Astrocyte of the spinal cord (primary cell): ENCODE measurements around the gene FBL.

Experiments used
- DNase-seq: peaks from one replicate; pipeline ENCODE4 v3.0.0; 2011; ENCODE audit warnings: low read depth, low spot score
- H3K4me3 ChIP-seq: 2 replicates; pipeline ENCODE4 v1.5.1; 2011; ENCODE audit warnings: low read depth, mild to moderate bottlenecking, low read length, moderate library complexity
- CTCF ChIP-seq: IDR thresholded peaks from 2 replicates; pipeline ENCODE4 v1.5.1; 2012; ENCODE audit warnings: low read depth, mild to moderate bottlenecking, low read length, inconsistent platforms
- in situ Hi-C: cut with HindIII; loops from 2 replicates; pipeline ENCODE4 v1.10.0; 2017; ENCODE audit warnings: low sequenced_read_pairs

FBL gene

GRCh38 chr19:39829702-39830275 is 16.4 kb downstream of the FBL start:
- in situ Hi-C loops = no loop called here
- TF ChIP-seq CTCF = no peak
- no peak overlapping the region for H3K4me3 ChIP-seq
- no peak for DNase-seq

- in situ Hi-C loops = no loop called here
- no peak for TF ChIP-seq CTCF
- H3K4me3 ChIP-seq = no peak overlapping the region
- no peak for DNase-seq
Measured at GRCh38 chr19:39828654-39829032, 17.5 kb downstream of the FBL start.

GRCh38 chr19:39828015-39828653 is 18.0 kb downstream of the FBL start:
- TF ChIP-seq CTCF = no peak
- no peak overlapping the region for H3K4me3 ChIP-seq
- in situ Hi-C loops = no loop called here
- no peak for DNase-seq

- in situ Hi-C loops = no loop called here
- DNase-seq = no peak
- TF ChIP-seq CTCF = no peak
- no peak overlapping the region for H3K4me3 ChIP-seq
Measured at GRCh38 chr19:39827216-39827615, 19.0 kb downstream of the FBL start.

- TF ChIP-seq CTCF = no peak
- DNase-seq = no peak
- in situ Hi-C loops = no loop called here
- no peak overlapping the region for H3K4me3 ChIP-seq
Measured at GRCh38 chr19:39826311-39826945, 19.8 kb downstream of the FBL start.

GRCh38 chr19:39825531-39826076 is 20.6 kb downstream of the FBL start:
- no peak for TF ChIP-seq CTCF
- no peak overlapping the region for H3K4me3 ChIP-seq
- DNase-seq = no peak
- in situ Hi-C loops = no loop called here
